ENCODE results near the gene ZFP36L1. TPM values are rescaled to one million over a fixed set of nuclear protein-coding genes. Genes with fewer than 3 reads are reported as not detected.

ZFP36L1 gene
- total and polyA plus RNA-seq, 2 of the 13 experiments (the other 11 are each of a cell fraction or from before 2014, with no cell fraction given) = 7.4 to 10.2 TPM

DNA sequence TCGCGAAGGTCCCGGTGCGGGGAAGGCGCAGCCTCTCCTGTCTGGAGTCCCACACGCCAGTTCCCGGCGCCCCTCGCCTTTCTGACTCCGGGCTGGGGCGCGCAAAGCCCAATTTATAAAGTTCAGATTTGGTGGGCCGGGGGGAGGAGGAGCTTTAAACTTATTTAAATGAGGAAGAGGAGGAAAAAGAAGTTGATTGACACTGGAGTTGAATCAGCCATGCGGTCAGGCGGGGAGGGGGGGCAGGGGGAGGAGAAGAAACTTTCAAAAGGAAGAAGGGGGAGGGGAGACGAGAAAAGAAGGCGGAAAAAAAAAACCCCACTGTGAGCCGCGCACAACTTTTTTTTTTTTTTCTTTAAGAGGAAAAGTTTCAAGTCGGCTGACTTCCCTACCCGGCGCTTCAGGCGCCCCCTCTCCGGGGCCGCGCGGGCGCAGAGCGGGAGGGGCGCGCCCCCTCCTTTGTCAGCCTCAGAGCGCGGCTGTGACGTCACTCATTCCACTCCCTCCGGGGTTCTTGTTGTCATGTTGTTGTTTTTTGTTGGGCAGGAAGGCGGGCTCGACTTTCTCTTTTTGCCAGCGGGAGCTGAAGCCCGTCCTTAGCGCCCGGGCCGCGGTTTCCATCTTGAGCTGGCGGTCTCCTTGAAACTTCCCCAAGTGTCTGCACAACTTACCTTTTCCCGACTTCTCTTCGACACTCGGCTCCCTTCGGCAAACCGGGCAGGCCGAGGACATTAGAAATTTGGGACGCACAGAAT, at the start of gene ZFP36L1 (continued):
- TF ChIP-seq ZNF558 (CRISPR knock-in tag; IDR thresholded peaks at IDR 0.05; ENCODE audit: borderline replicate concordance) (peak; percentile 36; the same call in 1 of the 2 replicates), ZNF543 (CRISPR knock-in tag; IDR thresholded peaks at IDR 0.05) (peak; percentile 48; the same call in 1 of the 2 replicates), ZKSCAN5 (CRISPR knock-in tag; IDR thresholded peaks at IDR 0.05) (no peak), MBNL3 (CRISPR knock-in tag; conservative IDR thresholded peaks at IDR 0.05) (no peak), ZMYM3 (CRISPR knock-in tag; IDR thresholded peaks at IDR 0.05) (no peak), SCMH1 (CRISPR knock-in tag; IDR thresholded peaks at IDR 0.05; ENCODE audit: borderline replicate concordance) (no peak), TRIM24 (CRISPR knock-in tag; IDR thresholded peaks at IDR 0.05) (no peak), TSC22D2 (CRISPR knock-in tag; IDR thresholded peaks at IDR 0.05; ENCODE audit: borderline replicate concordance) (no peak), FOXM1 (CRISPR knock-in tag; IDR thresholded peaks at IDR 0.05) (no peak)
- TF ChIP-seq, protein P1, sequence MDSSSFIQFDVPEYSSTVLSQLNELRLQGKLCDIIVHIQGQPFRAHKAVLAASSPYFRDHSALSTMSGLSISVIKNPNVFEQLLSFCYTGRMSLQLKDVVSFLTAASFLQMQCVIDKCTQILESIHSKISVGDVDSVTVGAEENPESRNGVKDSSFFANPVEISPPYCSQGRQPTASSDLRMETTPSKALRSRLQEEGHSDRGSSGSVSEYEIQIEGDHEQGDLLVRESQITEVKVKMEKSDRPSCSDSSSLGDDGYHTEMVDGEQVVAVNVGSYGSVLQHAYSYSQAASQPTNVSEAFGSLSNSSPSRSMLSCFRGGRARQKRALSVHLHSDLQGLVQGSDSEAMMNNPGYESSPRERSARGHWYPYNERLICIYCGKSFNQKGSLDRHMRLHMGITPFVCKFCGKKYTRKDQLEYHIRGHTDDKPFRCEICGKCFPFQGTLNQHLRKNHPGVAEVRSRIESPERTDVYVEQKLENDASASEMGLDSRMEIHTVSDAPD (CRISPR knock-in tag; IDR thresholded peaks at IDR 0.05) = no peak
- TF ChIP-seq, protein P2, sequence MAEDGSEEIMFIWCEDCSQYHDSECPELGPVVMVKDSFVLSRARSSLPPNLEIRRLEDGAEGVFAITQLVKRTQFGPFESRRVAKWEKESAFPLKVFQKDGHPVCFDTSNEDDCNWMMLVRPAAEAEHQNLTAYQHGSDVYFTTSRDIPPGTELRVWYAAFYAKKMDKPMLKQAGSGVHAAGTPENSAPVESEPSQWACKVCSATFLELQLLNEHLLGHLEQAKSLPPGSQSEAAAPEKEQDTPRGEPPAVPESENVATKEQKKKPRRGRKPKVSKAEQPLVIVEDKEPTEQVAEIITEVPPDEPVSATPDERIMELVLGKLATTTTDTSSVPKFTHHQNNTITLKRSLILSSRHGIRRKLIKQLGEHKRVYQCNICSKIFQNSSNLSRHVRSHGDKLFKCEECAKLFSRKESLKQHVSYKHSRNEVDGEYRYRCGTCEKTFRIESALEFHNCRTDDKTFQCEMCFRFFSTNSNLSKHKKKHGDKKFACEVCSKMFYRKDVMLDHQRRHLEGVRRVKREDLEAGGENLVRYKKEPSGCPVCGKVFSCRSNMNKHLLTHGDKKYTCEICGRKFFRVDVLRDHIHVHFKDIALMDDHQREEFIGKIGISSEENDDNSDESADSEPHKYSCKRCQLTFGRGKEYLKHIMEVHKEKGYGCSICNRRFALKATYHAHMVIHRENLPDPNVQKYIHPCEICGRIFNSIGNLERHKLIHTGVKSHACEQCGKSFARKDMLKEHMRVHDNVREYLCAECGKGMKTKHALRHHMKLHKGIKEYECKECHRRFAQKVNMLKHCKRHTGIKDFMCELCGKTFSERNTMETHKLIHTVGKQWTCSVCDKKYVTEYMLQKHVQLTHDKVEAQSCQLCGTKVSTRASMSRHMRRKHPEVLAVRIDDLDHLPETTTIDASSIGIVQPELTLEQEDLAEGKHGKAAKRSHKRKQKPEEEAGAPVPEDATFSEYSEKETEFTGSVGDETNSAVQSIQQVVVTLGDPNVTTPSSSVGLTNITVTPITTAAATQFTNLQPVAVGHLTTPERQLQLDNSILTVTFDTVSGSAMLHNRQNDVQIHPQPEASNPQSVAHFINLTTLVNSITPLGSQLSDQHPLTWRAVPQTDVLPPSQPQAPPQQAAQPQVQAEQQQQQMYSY (CRISPR knock-in tag; IDR thresholded peaks at IDR 0.05) = no peak; the same call in 1 of the 2 replicates
- TF ChIP-seq, protein P3, sequence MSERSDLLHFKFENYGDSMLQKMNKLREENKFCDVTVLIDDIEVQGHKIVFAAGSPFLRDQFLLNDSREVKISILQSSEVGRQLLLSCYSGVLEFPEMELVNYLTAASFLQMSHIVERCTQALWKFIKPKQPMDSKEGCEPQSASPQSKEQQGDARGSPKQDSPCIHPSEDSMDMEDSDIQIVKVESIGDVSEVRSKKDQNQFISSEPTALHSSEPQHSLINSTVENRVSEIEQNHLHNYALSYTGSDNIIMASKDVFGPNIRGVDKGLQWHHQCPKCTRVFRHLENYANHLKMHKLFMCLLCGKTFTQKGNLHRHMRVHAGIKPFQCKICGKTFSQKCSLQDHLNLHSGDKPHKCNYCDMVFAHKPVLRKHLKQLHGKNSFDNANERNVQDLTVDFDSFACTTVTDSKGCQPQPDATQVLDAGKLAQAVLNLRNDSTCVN (CRISPR knock-in tag; IDR thresholded peaks at IDR 0.05; ENCODE audit: borderline replicate concordance) = no peak
- TF ChIP-seq, protein P4, sequence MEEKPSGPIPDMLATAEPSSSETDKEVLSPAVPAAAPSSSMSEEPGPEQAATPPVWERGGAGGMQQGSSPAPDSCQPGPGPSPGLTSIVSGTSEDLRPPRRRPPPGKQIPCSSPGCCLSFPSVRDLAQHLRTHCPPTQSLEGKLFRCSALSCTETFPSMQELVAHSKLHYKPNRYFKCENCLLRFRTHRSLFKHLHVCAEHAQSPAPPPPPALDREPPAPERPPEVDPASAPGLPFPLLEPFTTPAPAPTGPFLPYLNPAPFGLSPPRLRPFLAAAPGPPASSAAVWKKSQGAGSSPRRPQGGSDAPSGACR (CRISPR knock-in tag; IDR thresholded peaks at IDR 0.05) = no peak
- TF ChIP-seq, protein P5, sequence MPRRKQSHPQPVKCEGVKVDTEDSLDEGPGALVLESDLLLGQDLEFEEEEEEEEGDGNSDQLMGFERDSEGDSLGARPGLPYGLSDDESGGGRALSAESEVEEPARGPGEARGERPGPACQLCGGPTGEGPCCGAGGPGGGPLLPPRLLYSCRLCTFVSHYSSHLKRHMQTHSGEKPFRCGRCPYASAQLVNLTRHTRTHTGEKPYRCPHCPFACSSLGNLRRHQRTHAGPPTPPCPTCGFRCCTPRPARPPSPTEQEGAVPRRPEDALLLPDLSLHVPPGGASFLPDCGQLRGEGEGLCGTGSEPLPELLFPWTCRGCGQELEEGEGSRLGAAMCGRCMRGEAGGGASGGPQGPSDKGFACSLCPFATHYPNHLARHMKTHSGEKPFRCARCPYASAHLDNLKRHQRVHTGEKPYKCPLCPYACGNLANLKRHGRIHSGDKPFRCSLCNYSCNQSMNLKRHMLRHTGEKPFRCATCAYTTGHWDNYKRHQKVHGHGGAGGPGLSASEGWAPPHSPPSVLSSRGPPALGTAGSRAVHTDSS (CRISPR knock-in tag; conservative IDR thresholded peaks at IDR 0.05) = no peak; the same call in 1 of the 2 replicates
- TF ChIP-seq, protein P6, sequence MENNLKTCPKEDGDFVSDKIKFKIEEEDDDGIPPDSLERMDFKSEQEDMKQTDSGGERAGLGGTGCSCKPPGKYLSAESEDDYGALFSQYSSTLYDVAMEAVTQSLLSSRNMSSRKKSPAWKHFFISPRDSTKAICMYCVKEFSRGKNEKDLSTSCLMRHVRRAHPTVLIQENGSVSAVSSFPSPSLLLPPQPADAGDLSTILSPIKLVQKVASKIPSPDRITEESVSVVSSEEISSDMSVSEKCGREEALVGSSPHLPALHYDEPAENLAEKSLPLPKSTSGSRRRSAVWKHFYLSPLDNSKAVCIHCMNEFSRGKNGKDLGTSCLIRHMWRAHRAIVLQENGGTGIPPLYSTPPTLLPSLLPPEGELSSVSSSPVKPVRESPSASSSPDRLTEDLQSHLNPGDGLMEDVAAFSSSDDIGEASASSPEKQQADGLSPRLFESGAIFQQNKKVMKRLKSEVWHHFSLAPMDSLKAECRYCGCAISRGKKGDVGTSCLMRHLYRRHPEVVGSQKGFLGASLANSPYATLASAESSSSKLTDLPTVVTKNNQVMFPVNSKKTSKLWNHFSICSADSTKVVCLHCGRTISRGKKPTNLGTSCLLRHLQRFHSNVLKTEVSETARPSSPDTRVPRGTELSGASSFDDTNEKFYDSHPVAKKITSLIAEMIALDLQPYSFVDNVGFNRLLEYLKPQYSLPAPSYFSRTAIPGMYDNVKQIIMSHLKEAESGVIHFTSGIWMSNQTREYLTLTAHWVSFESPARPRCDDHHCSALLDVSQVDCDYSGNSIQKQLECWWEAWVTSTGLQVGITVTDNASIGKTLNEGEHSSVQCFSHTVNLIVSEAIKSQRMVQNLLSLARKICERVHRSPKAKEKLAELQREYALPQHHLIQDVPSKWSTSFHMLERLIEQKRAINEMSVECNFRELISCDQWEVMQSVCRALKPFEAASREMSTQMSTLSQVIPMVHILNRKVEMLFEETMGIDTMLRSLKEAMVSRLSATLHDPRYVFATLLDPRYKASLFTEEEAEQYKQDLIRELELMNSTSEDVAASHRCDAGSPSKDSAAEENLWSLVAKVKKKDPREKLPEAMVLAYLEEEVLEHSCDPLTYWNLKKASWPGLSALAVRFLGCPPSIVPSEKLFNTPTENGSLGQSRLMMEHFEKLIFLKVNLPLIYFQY (CRISPR knock-in tag; IDR thresholded peaks at IDR 0.05; ENCODE audit: borderline replicate concordance) = peak; percentile 71; the same call in 1 of the 2 replicates

Data from HepG2 (cell line).